ENCODE measurements around the gene CEP104. TPM values are rescaled to one million over a fixed set of nuclear protein-coding genes. Genes with fewer than 3 reads are reported as not detected.

Gene CEP104
- total RNA-seq, 1 experiment from 2014 or later, result 35.6 TPM

DNA sequence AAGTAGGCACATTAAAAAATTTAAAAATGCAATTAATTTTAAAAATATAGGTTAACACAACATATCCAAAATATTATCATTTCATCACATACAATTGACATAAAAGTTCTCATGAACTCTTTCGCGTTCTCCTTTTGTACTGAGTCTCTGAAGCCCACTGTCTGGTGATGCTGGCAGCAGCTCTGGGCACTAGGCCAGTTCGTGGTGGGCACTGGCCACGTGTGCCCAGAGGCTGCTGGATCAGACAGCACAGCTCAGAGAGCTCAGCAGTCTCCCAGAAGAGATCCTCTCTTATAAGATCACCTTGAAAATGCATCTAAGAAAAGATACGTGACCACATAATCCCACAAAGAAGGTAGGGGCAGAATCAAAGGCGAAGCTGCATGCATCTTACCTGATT lies 9.9 kb downstream of the CEP104 start:
- POLR2A ChIA-PET, result no interaction called here
- no peaks in the 10 kb centered on the region for H3K9me3 Mint-ChIP-seq (ENCODE audit: unreplicated experiment)
- intact Hi-C loops (cut with micrococcal nuclease; ENCODE audit: unreplicated experiment), result no loop called here
- Histone ChIP-seq H3K9me3 (no peaks in the 10 kb centered on the region), H3K27me3 (replicated peaks; ENCODE audit: control insufficient read depth, insufficient read depth, low read length) (no peaks in the 10 kb centered on the region), H3K4me1 (no peaks in the 10 kb centered on the region), H3K4me3 (ENCODE audit: low read depth, low read length) (no peak overlapping the region), H3K36me3 (ENCODE audit: control insufficient read depth, insufficient read depth, low read length) (no peaks in the 10 kb centered on the region)
- H3K27ac Mint-ChIP-seq (ENCODE audit: unreplicated experiment), result no peak overlapping the region
- H3K27me3 Mint-ChIP-seq (ENCODE audit: insufficient read depth, unreplicated experiment), result no peaks in the 10 kb centered on the region
- CTCF ChIA-PET, result no interaction called here
- no peaks in the 10 kb centered on the region for H3K4me1 Mint-ChIP-seq (ENCODE audit: low read depth, unreplicated experiment)
- H3K4me3 Mint-ChIP-seq (ENCODE audit: unreplicated experiment), result no peak overlapping the region
- TF ChIP-seq, protein P1, sequence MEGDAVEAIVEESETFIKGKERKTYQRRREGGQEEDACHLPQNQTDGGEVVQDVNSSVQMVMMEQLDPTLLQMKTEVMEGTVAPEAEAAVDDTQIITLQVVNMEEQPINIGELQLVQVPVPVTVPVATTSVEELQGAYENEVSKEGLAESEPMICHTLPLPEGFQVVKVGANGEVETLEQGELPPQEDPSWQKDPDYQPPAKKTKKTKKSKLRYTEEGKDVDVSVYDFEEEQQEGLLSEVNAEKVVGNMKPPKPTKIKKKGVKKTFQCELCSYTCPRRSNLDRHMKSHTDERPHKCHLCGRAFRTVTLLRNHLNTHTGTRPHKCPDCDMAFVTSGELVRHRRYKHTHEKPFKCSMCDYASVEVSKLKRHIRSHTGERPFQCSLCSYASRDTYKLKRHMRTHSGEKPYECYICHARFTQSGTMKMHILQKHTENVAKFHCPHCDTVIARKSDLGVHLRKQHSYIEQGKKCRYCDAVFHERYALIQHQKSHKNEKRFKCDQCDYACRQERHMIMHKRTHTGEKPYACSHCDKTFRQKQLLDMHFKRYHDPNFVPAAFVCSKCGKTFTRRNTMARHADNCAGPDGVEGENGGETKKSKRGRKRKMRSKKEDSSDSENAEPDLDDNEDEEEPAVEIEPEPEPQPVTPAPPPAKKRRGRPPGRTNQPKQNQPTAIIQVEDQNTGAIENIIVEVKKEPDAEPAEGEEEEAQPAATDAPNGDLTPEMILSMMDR (IDR thresholded peaks at IDR 0.05; ENCODE audit: insufficient read depth in 1 of 2, low read depth in 1 of 2, low read length in 1 of 2, severe bottlenecking in 1 of 2, unreplicated experiment in 1 of 2), result no peak
- DNase-seq, result no peak
- peaks cover 28% of the 10 kb centered on the region for H3K36me3 Mint-ChIP-seq (ENCODE audit: insufficient read depth, unreplicated experiment)
- BruUV-seq (replicated peaks), result no TSS peak

DNA sequence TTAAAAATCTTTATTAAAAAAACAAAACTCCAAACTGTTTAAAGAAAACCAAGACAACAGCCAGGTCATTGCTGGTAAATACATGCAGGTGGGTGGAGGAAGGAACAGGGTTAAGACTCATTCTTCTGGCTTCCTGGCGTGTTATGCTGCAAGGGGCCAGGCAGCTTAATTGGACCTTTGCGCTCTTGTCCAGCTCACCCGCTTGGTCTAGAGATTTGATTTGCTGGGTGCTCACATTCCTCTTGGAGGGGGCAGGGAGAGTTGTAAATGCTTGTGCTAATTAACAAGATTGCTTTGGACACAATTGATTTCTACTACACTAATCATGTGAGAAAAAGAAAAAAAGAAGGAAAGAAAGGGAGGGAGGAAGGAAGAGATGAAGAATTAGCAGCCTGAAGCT lies 10.5 kb downstream of the CEP104 start:
- H3K27me3 Mint-ChIP-seq (ENCODE audit: insufficient read depth, unreplicated experiment), result no peaks in the 10 kb centered on the region
- CTCF ChIA-PET, result no interaction called here

DNA sequence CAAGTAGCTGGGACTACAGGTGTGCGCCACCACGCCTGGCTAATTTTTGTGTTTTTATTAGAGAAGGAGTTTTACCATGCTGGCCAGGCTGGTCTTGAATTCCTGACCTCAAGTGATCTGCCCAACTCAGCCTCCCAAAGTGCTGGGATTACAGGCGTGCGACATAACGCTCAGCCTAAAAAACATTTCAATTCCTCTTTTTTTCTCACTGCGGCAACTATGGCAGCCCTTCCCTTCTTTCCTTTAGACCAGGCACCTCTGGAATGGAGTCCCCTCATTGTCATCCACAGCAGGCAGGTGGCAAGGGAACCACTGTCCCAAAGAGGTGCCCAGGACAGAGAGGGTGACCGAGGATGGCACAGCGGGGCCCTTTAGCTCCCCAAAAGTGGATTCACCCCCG lies 14.1 kb downstream of the CEP104 start:
- Mint-ChIP-seq H3K4me3 (ENCODE audit: unreplicated experiment) (no peak overlapping the region), H3K27ac (ENCODE audit: unreplicated experiment) (no peak overlapping the region), H3K27me3 (ENCODE audit: insufficient read depth, unreplicated experiment) (no peaks in the 10 kb centered on the region), H3K9me3 (ENCODE audit: unreplicated experiment) (no peaks in the 10 kb centered on the region), H3K36me3 (ENCODE audit: insufficient read depth, unreplicated experiment) (peaks cover 39% of the 10 kb centered on the region), H3K4me1 (ENCODE audit: low read depth, unreplicated experiment) (no peaks in the 10 kb centered on the region)
- Histone ChIP-seq H3K27me3 (replicated peaks; ENCODE audit: control insufficient read depth, insufficient read depth, low read length) (no peaks in the 10 kb centered on the region), H3K9me3 (no peaks in the 10 kb centered on the region), H3K4me3 (ENCODE audit: low read depth, low read length) (no peak overlapping the region), H3K4me1 (no peaks in the 10 kb centered on the region), H3K36me3 (ENCODE audit: control insufficient read depth, insufficient read depth, low read length) (peaks cover 1% of the 10 kb centered on the region)
- POLR2A ChIA-PET, result no interaction called here
- CTCF ChIA-PET, result no interaction called here
- BruUV-seq (replicated peaks), result no TSS peak
- no peak for DNase-seq
- TF ChIP-seq, protein P1 (IDR thresholded peaks at IDR 0.05; ENCODE audit: insufficient read depth in 1 of 2, low read depth in 1 of 2, low read length in 1 of 2, severe bottlenecking in 1 of 2, unreplicated experiment in 1 of 2), result no peak
- intact Hi-C loops (cut with micrococcal nuclease; ENCODE audit: unreplicated experiment), result no loop called here

More for the DNA sequence above, 10.5 kb downstream of the CEP104 start:
- POLR2A ChIA-PET, result no interaction called here
- H3K4me1 ChIP-seq, result no peaks in the 10 kb centered on the region
- no peak overlapping the region for H3K4me3 ChIP-seq (ENCODE audit: low read depth, low read length)
- no TSS peak for BruUV-seq (replicated peaks)
- intact Hi-C loops (cut with micrococcal nuclease; ENCODE audit: unreplicated experiment), result no loop called here
- no peaks in the 10 kb centered on the region for H3K9me3 Mint-ChIP-seq (ENCODE audit: unreplicated experiment)
- no peaks in the 10 kb centered on the region for H3K27me3 ChIP-seq (replicated peaks; ENCODE audit: control insufficient read depth, insufficient read depth, low read length)
- no peaks in the 10 kb centered on the region for H3K4me1 Mint-ChIP-seq (ENCODE audit: low read depth, unreplicated experiment)
- TF ChIP-seq, protein P1 (IDR thresholded peaks at IDR 0.05; ENCODE audit: insufficient read depth in 1 of 2, low read depth in 1 of 2, low read length in 1 of 2, severe bottlenecking in 1 of 2, unreplicated experiment in 1 of 2), result no peak
- H3K4me3 Mint-ChIP-seq (ENCODE audit: unreplicated experiment), result no peak overlapping the region
- H3K36me3 Mint-ChIP-seq (ENCODE audit: insufficient read depth, unreplicated experiment), result peaks cover 28% of the 10 kb centered on the region
- H3K9me3 ChIP-seq, result no peaks in the 10 kb centered on the region
- no peak overlapping the region for H3K27ac Mint-ChIP-seq (ENCODE audit: unreplicated experiment)
- no peak for DNase-seq
- no peaks in the 10 kb centered on the region for H3K36me3 ChIP-seq (ENCODE audit: control insufficient read depth, insufficient read depth, low read length)
